Neural cell (in vitro differentiated cells): ENCODE measurements around the gene UGCG. TPM values are rescaled to one million over a fixed set of nuclear protein-coding genes. Genes with fewer than 3 reads are reported as not detected.

Experiments
- H2AFZ ChIP-seq: fragments of 200-600, 300-800 bp; sonication (generic), shearing (Covaris generic); 2 replicates; pipeline ENCODE4 v1.6.0; 2014; ENCODE audit warnings: low read depth, mild to moderate bottlenecking, antibody characterized with exemption, low read length, moderate library complexity
- H3F3A ChIP-seq: fragments of 200-600 bp; shearing (Covaris generic); 2 replicates; pipeline ENCODE4 v1.6.1; 2016; ENCODE audit warnings: mild to moderate bottlenecking, moderate library complexity, mixed read lengths, antibody characterized with exemption, low read length; ENCODE audit not compliant: insufficient read depth, poor library complexity, severe bottlenecking
- H3K27ac ChIP-seq: fragments of 200-600, 300-800 bp; sonication (generic), shearing (Covaris generic); 2 replicates; pipeline ENCODE4 v1.5.1; 2014; ENCODE audit warnings: mild to moderate bottlenecking, low read length, moderate library complexity
- H3K27me3 ChIP-seq: fragments of 300-800, 200-600 bp; sonication (generic), shearing (Covaris generic); 2 replicates; pipeline ENCODE4 v1.6.0; 2014; ENCODE audit warnings: mild to moderate bottlenecking, low read depth, low read length, moderate library complexity; ENCODE audit not compliant: insufficient read depth
- H3K36me3 ChIP-seq: fragments of 300-800, 200-600 bp; sonication (generic), shearing (Covaris generic); 2 replicates; pipeline ENCODE4 v1.5.1; 2014; ENCODE audit warnings: mild to moderate bottlenecking, antibody characterized with exemption, low read length, moderate library complexity; ENCODE audit not compliant: insufficient read depth
- H3K4me2 ChIP-seq: fragments of 300-800, 200-600 bp; sonication (generic), shearing (Covaris generic); 2 replicates; pipeline ENCODE4 v1.6.0; 2014; ENCODE audit warnings: mild to moderate bottlenecking, low read length
- H3K4me3 ChIP-seq: fragments of 300-800, 200-600 bp; sonication (generic), shearing (Covaris generic); 2 replicates; pipeline ENCODE4 v1.5.1; 2014; ENCODE audit warnings: mild to moderate bottlenecking, low read length, moderate library complexity
- H3K79me2 ChIP-seq: fragments of 200-600 bp; shearing (Covaris generic); replicated peaks from 2 replicates; pipeline ENCODE4 v1.6.0; 2014; ENCODE audit warnings: mild to moderate bottlenecking, low read length, moderate library complexity; ENCODE audit not compliant: insufficient read depth
- H3K9ac ChIP-seq: fragments of 300-800, 200-600 bp; sonication (generic), shearing (Covaris generic); 2 replicates; pipeline ENCODE4 v1.6.1; 2016; ENCODE audit warnings: mild to moderate bottlenecking, low read length, mixed read lengths
- H3K9me2 ChIP-seq: fragments of 200-600 bp; shearing (Covaris generic); 2 replicates; pipeline ENCODE4 v1.6.1; 2016; ENCODE audit warnings: mild to moderate bottlenecking, low read length, mixed read lengths; ENCODE audit not compliant: insufficient read depth
- H3K9me3 ChIP-seq: fragments of 200-600, 300-800 bp; sonication (generic), shearing (Covaris generic); 2 replicates; pipeline ENCODE4 v1.6.1; 2016; ENCODE audit warnings: mild to moderate bottlenecking, mixed run types, low read length, moderate library complexity, mixed read lengths
- H4K20me1 ChIP-seq: fragments of 200-600 bp; shearing (Covaris generic); 2 replicates; pipeline ENCODE4 v1.6.1; 2016; ENCODE audit warnings: mild to moderate bottlenecking, mixed run types; ENCODE audit not compliant: insufficient read depth
- EP300 ChIP-seq: fragments of 450-650 bp; conservative IDR thresholded peaks from 2 replicates; pipeline ENCODE4 v1.6.1; 2014; ENCODE audit warnings: antibody characterized with exemption, mild to moderate bottlenecking, moderate library complexity; ENCODE audit not compliant: poor library complexity, severe bottlenecking
- EZH2 ChIP-seq: fragments of 200-600, 300-800 bp; shearing (Covaris generic), sonication (generic); IDR thresholded peaks from 2 replicates; pipeline ENCODE4 v1.6.1; 2014; ENCODE audit warnings: antibody characterized with exemption, low read length, borderline replicate concordance, mild to moderate bottlenecking; ENCODE audit not compliant: insufficient read depth, poor library complexity, severe bottlenecking
- MXI1 ChIP-seq: fragments of 450-650 bp; conservative IDR thresholded peaks from 2 replicates; pipeline ENCODE4 v1.6.1; 2014; ENCODE audit warnings: antibody characterized with exemption, mild to moderate bottlenecking; ENCODE audit not compliant: poor library complexity, severe bottlenecking
- POLR2AphosphoS5 ChIP-seq: IDR thresholded peaks from 2 replicates; pipeline ENCODE4 v1.6.1; 2012
- RAD21 ChIP-seq: fragments of 450-650 bp; conservative IDR thresholded peaks from 2 replicates; pipeline ENCODE4 v1.6.1; 2014; ENCODE audit warnings: antibody characterized with exemption, mild to moderate bottlenecking, moderate library complexity
- SMC3 ChIP-seq: fragments of 450-650 bp; conservative IDR thresholded peaks from 2 replicates; pipeline ENCODE4 v1.6.1; 2014; ENCODE audit warnings: antibody characterized with exemption, mild to moderate bottlenecking, moderate library complexity; ENCODE audit not compliant: poor library complexity
- TAF1 ChIP-seq: IDR thresholded peaks from 2 replicates; pipeline ENCODE4 v1.6.1; 2012; ENCODE audit warnings: low read depth
- polyA plus RNA-seq: library from polyadenylated mRNA; depleted of rRNA; stranded (reverse); fragments of >200 nt; gene quantifications from 2 replicates; pipeline ENCODE4 v1.2.3, GENCODE V29; 2014
- TF ChIP-seq, protein P1 (sequence below): fragments of 450-650 bp; IDR thresholded peaks from 2 replicates; pipeline ENCODE4 v1.5.1; 2014; ENCODE audit warnings: antibody characterized with exemption, mild to moderate bottlenecking, moderate library complexity; ENCODE audit not compliant: poor library complexity, severe bottlenecking
- TF ChIP-seq, protein P2 (sequence below): IDR thresholded peaks from 2 replicates; pipeline ENCODE4 v1.6.1; 2012; ENCODE audit warnings: borderline replicate concordance

The UGCG gene
- polyA plus RNA-seq, 1 donor from 2014 or later: 93.6 TPM

DNA sequence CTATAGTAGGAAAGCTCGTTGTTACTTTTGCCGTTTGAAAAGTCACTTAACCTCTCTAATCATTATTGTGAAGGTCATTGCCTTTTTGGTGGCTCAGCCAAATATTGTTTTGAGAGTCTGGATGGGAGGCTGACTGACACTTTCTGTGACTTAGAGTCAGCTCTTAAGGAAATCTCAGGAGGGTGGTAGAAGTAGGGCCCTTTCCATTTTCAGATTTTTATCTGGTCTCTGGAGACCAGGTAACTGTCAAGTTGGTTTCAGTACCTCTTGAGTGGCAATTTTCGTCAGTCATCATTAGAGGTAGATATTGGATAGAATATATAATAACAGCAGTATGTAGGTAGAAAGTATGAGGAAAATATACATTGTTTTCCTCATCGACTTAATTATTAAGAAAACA is 23.3 kb downstream of the UGCG start:
- no peaks in the 10 kb centered on the region for H3K9me2 ChIP-seq

GRCh38 chr9:111920531-111920930 is 23.9 kb downstream of the UGCG start:
- Histone ChIP-seq H3K27me3 (no peaks in the 10 kb centered on the region), H3K36me3 (no peaks in the 10 kb centered on the region), H3K9me3 (no peaks in the 10 kb centered on the region), H3K79me2 (peaks cover 2% of the 10 kb centered on the region), H3K9ac (no peak overlapping the region), H3K27ac (no peak overlapping the region), H3K4me3 (no peak overlapping the region), H2AFZ (no peak overlapping the region), H4K20me1 (no peaks in the 10 kb centered on the region), H3K9me2 (no peaks in the 10 kb centered on the region), H3K4me2 (no peak overlapping the region), H3F3A (no peaks in the 10 kb centered on the region)
- TF ChIP-seq EP300: no peak

More for the DNA sequence above, 23.3 kb downstream of the UGCG start:
- Histone ChIP-seq H3K4me3 (no peak overlapping the region), H2AFZ (no peak overlapping the region), H3K36me3 (no peaks in the 10 kb centered on the region), H3K79me2 (peaks cover 3% of the 10 kb centered on the region), H3K9me3 (no peaks in the 10 kb centered on the region), H3K27me3 (no peaks in the 10 kb centered on the region), H3F3A (no peaks in the 10 kb centered on the region), H3K27ac (no peak overlapping the region), H3K9ac (no peak overlapping the region), H4K20me1 (no peaks in the 10 kb centered on the region), H3K4me2 (no peak overlapping the region)
- TF ChIP-seq, protein P1, sequence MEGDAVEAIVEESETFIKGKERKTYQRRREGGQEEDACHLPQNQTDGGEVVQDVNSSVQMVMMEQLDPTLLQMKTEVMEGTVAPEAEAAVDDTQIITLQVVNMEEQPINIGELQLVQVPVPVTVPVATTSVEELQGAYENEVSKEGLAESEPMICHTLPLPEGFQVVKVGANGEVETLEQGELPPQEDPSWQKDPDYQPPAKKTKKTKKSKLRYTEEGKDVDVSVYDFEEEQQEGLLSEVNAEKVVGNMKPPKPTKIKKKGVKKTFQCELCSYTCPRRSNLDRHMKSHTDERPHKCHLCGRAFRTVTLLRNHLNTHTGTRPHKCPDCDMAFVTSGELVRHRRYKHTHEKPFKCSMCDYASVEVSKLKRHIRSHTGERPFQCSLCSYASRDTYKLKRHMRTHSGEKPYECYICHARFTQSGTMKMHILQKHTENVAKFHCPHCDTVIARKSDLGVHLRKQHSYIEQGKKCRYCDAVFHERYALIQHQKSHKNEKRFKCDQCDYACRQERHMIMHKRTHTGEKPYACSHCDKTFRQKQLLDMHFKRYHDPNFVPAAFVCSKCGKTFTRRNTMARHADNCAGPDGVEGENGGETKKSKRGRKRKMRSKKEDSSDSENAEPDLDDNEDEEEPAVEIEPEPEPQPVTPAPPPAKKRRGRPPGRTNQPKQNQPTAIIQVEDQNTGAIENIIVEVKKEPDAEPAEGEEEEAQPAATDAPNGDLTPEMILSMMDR: no peak
- TF ChIP-seq EP300 (no peak), RAD21 (no peak), SMC3 (no peak), EZH2 (no peak), TAF1 (no peak), POLR2AphosphoS5 (no peak), MXI1 (no peak)
- TF ChIP-seq, protein P2, sequence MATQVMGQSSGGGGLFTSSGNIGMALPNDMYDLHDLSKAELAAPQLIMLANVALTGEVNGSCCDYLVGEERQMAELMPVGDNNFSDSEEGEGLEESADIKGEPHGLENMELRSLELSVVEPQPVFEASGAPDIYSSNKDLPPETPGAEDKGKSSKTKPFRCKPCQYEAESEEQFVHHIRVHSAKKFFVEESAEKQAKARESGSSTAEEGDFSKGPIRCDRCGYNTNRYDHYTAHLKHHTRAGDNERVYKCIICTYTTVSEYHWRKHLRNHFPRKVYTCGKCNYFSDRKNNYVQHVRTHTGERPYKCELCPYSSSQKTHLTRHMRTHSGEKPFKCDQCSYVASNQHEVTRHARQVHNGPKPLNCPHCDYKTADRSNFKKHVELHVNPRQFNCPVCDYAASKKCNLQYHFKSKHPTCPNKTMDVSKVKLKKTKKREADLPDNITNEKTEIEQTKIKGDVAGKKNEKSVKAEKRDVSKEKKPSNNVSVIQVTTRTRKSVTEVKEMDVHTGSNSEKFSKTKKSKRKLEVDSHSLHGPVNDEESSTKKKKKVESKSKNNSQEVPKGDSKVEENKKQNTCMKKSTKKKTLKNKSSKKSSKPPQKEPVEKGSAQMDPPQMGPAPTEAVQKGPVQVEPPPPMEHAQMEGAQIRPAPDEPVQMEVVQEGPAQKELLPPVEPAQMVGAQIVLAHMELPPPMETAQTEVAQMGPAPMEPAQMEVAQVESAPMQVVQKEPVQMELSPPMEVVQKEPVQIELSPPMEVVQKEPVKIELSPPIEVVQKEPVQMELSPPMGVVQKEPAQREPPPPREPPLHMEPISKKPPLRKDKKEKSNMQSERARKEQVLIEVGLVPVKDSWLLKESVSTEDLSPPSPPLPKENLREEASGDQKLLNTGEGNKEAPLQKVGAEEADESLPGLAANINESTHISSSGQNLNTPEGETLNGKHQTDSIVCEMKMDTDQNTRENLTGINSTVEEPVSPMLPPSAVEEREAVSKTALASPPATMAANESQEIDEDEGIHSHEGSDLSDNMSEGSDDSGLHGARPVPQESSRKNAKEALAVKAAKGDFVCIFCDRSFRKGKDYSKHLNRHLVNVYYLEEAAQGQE: no peak
